IMR-90 (cell line): ENCODE measurements around the gene ADAMTS14. TPM values are rescaled to one million over a fixed set of nuclear protein-coding genes. Genes with fewer than 3 reads are reported as not detected.

Experiments used
- ATAC-seq: fragments of 200-7000 bp; cut with Tn5 transposase; 2 replicates; pipeline ENCODE4 v1.9.1; 2020; ENCODE audit warnings: low read depth, mild to moderate bottlenecking, moderate library complexity
- BruUV-seq: library from RNA; stranded (reverse); fragments of 400-500 nt; replicated peaks from 2 replicates; lab custom pipeline; 2021; lab: Mats Ljungman, UMichigan
- CTCF ChIA-PET: fragments of 300-600 bp; formaldehyde crosslinking; extraction: SDS; loops from one replicate; lab custom pipeline; 2021; ENCODE audit warnings: antibody characterized with exemption; lab: Yijun Ruan, JAX
- POLR2A ChIA-PET: fragments of 300-600 bp; sonication (Branson Sonifier 250); formaldehyde crosslinking; loops from one replicate; lab custom pipeline; 2022; ENCODE audit warnings: antibody characterized with exemption; ENCODE audit not compliant: unreplicated experiment; lab: Charles Lee
- DNase-seq: peaks from one replicate; pipeline ENCODE4 v3.0.0; 2013
- H2AFZ ChIP-seq: replicated peaks from 2 replicates; pipeline ENCODE3; 2013; ENCODE audit warnings: low read length, mild to moderate bottlenecking; ENCODE audit not compliant: poor library complexity
- H2AK5ac ChIP-seq: 2 replicates; pipeline ENCODE4 v1.6.1; 2013; ENCODE audit warnings: low read depth, low read length, inconsistent platforms
- H2AK9ac ChIP-seq: replicated peaks from 2 replicates; pipeline ENCODE3; 2013; ENCODE audit warnings: mild to moderate bottlenecking, low read depth, low read length, moderate library complexity; ENCODE audit not compliant: poor library complexity
- H2BK120ac ChIP-seq: 2 replicates; pipeline ENCODE4 v1.6.1; 2013; ENCODE audit warnings: low read depth, low read length, inconsistent platforms
- H2BK15ac ChIP-seq: 3 replicates; pipeline ENCODE4 v1.6.1; 2013; ENCODE audit warnings: low read depth, low read length, inconsistent platforms
- H2BK20ac ChIP-seq: 2 replicates; pipeline ENCODE4 v1.6.1; 2013; ENCODE audit warnings: low read depth, mild to moderate bottlenecking, inconsistent platforms, low read length, moderate library complexity
- H2BK5ac ChIP-seq: 2 replicates; pipeline ENCODE4 v1.6.1; 2013; ENCODE audit warnings: mild to moderate bottlenecking, low read depth, low read length, inconsistent platforms; ENCODE audit not compliant: poor library complexity, severe bottlenecking
- H3K14ac ChIP-seq: replicated peaks from 2 replicates; pipeline ENCODE4 v1.6.1; 2013; ENCODE audit warnings: low read depth, low read length, inconsistent platforms
- H3K18ac ChIP-seq: 2 replicates; pipeline ENCODE4 v1.6.1; 2013; ENCODE audit warnings: low read depth, low read length, control low read depth
- H3K23ac ChIP-seq: 2 replicates; pipeline ENCODE4 v1.6.1; 2013; ENCODE audit warnings: low read depth, low read length, inconsistent platforms
- H3K27ac ChIP-seq: 2 replicates; pipeline ENCODE4 v1.5.1; 2013; ENCODE audit warnings: mild to moderate bottlenecking, control low read depth, low read length; ENCODE audit not compliant: insufficient read depth
- H3K27me3 ChIP-seq: 2 replicates; pipeline ENCODE4 v1.6.1; 2013; ENCODE audit warnings: low read length; ENCODE audit not compliant: control insufficient read depth, insufficient read depth
- H3K36me3 ChIP-seq: 2 replicates; pipeline ENCODE4 v1.6.1; 2013; ENCODE audit warnings: low read length, mixed read lengths; ENCODE audit not compliant: control insufficient read depth, insufficient read depth
- H3K4ac ChIP-seq: 2 replicates; pipeline ENCODE4 v1.6.1; 2013; ENCODE audit warnings: low read depth, low read length, inconsistent platforms
- H3K4me1 ChIP-seq: 2 replicates; pipeline ENCODE4 v1.6.1; 2013; ENCODE audit warnings: low read length, mixed read lengths; ENCODE audit not compliant: control insufficient read depth, insufficient read depth
- H3K4me2 ChIP-seq: 2 replicates; pipeline ENCODE4 v1.6.1; 2013; ENCODE audit warnings: low read depth, mild to moderate bottlenecking, control low read depth, low read length, moderate library complexity
- H3K4me3 ChIP-seq: 2 replicates; pipeline ENCODE4 v1.5.1; 2013; ENCODE audit warnings: low read depth, mild to moderate bottlenecking, control low read depth, low read length, moderate library complexity; ENCODE audit not compliant: insufficient read depth
- H3K56ac ChIP-seq: 2 replicates; pipeline ENCODE4 v1.6.1; 2013; ENCODE audit warnings: low read length, inconsistent platforms; ENCODE audit not compliant: insufficient read depth; ENCODE audit errors: extremely low read depth
- H3K79me1 ChIP-seq, 2 experiments: 2 replicates each; pipeline ENCODE4 v1.6.1; 2013; ENCODE audit warnings: low read length in 2 of 2, inconsistent platforms in 1 of 2, low read depth in 1 of 2
- H3K9ac ChIP-seq: 2 replicates; pipeline ENCODE4 v1.6.1; 2013; ENCODE audit warnings: low read depth, low read length, control low read depth
- H3K9me1 ChIP-seq: 2 replicates; pipeline ENCODE4 v1.6.1; 2013; ENCODE audit warnings: low read length, inconsistent platforms; ENCODE audit not compliant: insufficient read depth
- H3K9me3 ChIP-seq: 2 replicates; pipeline ENCODE4 v1.6.1; 2013; ENCODE audit warnings: low read length; ENCODE audit not compliant: control insufficient read depth, insufficient read depth
- H4K20me1 ChIP-seq: 2 replicates; pipeline ENCODE4 v1.6.1; 2013; ENCODE audit warnings: low read length, inconsistent platforms; ENCODE audit not compliant: insufficient read depth
- H4K5ac ChIP-seq: 2 replicates; pipeline ENCODE4 v1.6.1; 2013; ENCODE audit warnings: mild to moderate bottlenecking, low read depth, low read length, control low read depth
- H4K8ac ChIP-seq, 2 experiments: 2 replicates each; pipeline ENCODE4 v1.6.1; 2013; ENCODE audit warnings: low read depth in 2 of 2, low read length in 2 of 2, control low read depth in 1 of 2, inconsistent platforms in 1 of 2
- H4K91ac ChIP-seq: 2 replicates; pipeline ENCODE4 v1.6.1; 2013; ENCODE audit warnings: low read depth, low read length, inconsistent platforms; ENCODE audit not compliant: insufficient read depth
- BHLHE40 ChIP-seq: fragments of 150-350 bp; IDR thresholded peaks from 2 replicates; pipeline ENCODE4 v1.6.1; 2016; ENCODE audit warnings: mild to moderate bottlenecking, low read depth, low read length
- CEBPB ChIP-seq: IDR thresholded peaks from 2 replicates; pipeline ENCODE4 v1.6.1; 2012; ENCODE audit warnings: low read depth, low read length, improper control_type of control experiment
- CHD1 ChIP-seq: IDR thresholded peaks from 2 replicates; pipeline ENCODE4 v1.6.1; 2012; ENCODE audit warnings: low read depth, low read length, improper control_type of control experiment
- CTCF ChIP-seq: conservative IDR thresholded peaks from 2 replicates; pipeline ENCODE4 v1.5.1; 2012; ENCODE audit warnings: mild to moderate bottlenecking, low read depth, low read length, improper control_type of control experiment
- ELK1 ChIP-seq: fragments of 150-350 bp; IDR thresholded peaks from 2 replicates; pipeline ENCODE4 v1.6.1; 2016; ENCODE audit warnings: low read depth, mild to moderate bottlenecking, low read length, moderate library complexity, borderline replicate concordance
- FOS ChIP-seq: fragments of 150-350 bp; IDR thresholded peaks from 2 replicates; pipeline ENCODE4 v1.6.1; 2016; ENCODE audit warnings: low read depth, low read length
- MAFK ChIP-seq: IDR thresholded peaks from 2 replicates; pipeline ENCODE4 v1.6.1; 2012; ENCODE audit warnings: low read depth, low read length, improper control_type of control experiment
- MAZ ChIP-seq: IDR thresholded peaks from 2 replicates; pipeline ENCODE4 v1.6.1; 2012; ENCODE audit warnings: low read depth, mild to moderate bottlenecking, low read length, improper control_type of control experiment, moderate library complexity, borderline replicate concordance
- MXI1 ChIP-seq: IDR thresholded peaks from 2 replicates; pipeline ENCODE4 v1.6.1; 2012; ENCODE audit warnings: low read depth, mild to moderate bottlenecking, low read length, moderate library complexity, borderline replicate concordance
- NFE2L2 ChIP-seq: fragments of 150-350 bp; IDR thresholded peaks from 2 replicates; pipeline ENCODE4 v1.6.1; 2016; ENCODE audit warnings: low read depth, mild to moderate bottlenecking, low read length
- POLR2A ChIP-seq: IDR thresholded peaks from 2 replicates; pipeline ENCODE4 v1.6.1; 2012; ENCODE audit warnings: mild to moderate bottlenecking, low read depth, low read length
- RAD21 ChIP-seq: IDR thresholded peaks from 2 replicates; pipeline ENCODE4 v1.6.1; 2012; ENCODE audit warnings: low read length, improper control_type of control experiment
- RCOR1 ChIP-seq: IDR thresholded peaks from 2 replicates; pipeline ENCODE4 v1.6.1; 2012; ENCODE audit warnings: mild to moderate bottlenecking, low read length, improper control_type of control experiment; ENCODE audit not compliant: insufficient replicate concordance
- RFX5 ChIP-seq: IDR thresholded peaks from 2 replicates; pipeline ENCODE4 v1.8.0; 2012; ENCODE audit warnings: low read depth, mild to moderate bottlenecking, low read length, moderate library complexity
- SMC3 ChIP-seq: fragments of 150-350 bp; IDR thresholded peaks from 2 replicates; pipeline ENCODE4 v1.6.1; 2016; ENCODE audit warnings: low read depth, mild to moderate bottlenecking, antibody characterized with exemption, low read length, moderate library complexity
- USF2 ChIP-seq: fragments of 150-350 bp; IDR thresholded peaks from 2 replicates; pipeline ENCODE4 v1.6.1; 2017; ENCODE audit warnings: mild to moderate bottlenecking, antibody characterized with exemption, low read length, low read depth
- WGBS, 2 experiments: methylation state at CpG; one replicate each; pipeline versions ENCODE4 v1.1.5 to v1.1.7; 2013; ENCODE audit warnings: missing lambda C conversion rate in 2 of 2; ENCODE audit not compliant: insufficient read length in 1 of 2; ENCODE audit errors: extremely low coverage in 2 of 2; 5-methylcytosine and 5-hydroxymethylcytosine counted together
- dilution Hi-C: fragments of 300-500 bp; cut with HindIII; formaldehyde crosslinking; loops from one replicate; pipeline ENCODE4 v1.14.3; 2018; ENCODE audit warnings: low sequenced_read_pairs; ENCODE audit not compliant: unreplicated experiment
- in situ Hi-C: fragments of 300-500 bp; cut with MboI; formaldehyde crosslinking; loops from 3 replicates; pipeline ENCODE4 v1.14.3; 2019; ENCODE audit warnings: low sequenced_read_pairs, inconsistent platforms, mixed read lengths
- intact Hi-C: fragments of 100-400 bp; cut with micrococcal nuclease; formaldehyde crosslinking; loops from 2 replicates; pipeline ENCODE4 v1.10.0; 2022
- polyA plus RNA-seq, 3 experiments: library from polyadenylated mRNA; depleted of rRNA; stranded (reverse); fragments of >200 nt; gene quantifications; 2 replicates each; pipeline ENCODE4 v1.2.3, GENCODE V29; 2012; ENCODE audit warnings: low replicate concordance in 1 of 3
- total RNA-seq: library from RNA; depleted of rRNA; stranded (reverse); fragments of >200 nt; gene quantifications from 2 replicates; pipeline ENCODE4 v1.2.3, GENCODE V29; 2012

ADAMTS14 gene
- total and polyA plus RNA-seq, 2 of the 4 experiments (the other 2 are of a cell fraction), result under 0.01 to 0.31 TPM

GRCh38 chr10:70648427-70648826, 23.9 kb upstream of the ADAMTS14 start:
- Histone ChIP-seq H3K4ac (no peak overlapping the region), H3K79me1 (no peaks in the 10 kb centered on the region), H2AK5ac (no peak overlapping the region), H3K4me3 (no peak overlapping the region), H2BK15ac (no peak overlapping the region), H3K18ac (no peak overlapping the region), H3K36me3 (no peaks in the 10 kb centered on the region), H2AK9ac (no peak overlapping the region), H4K8ac (no peak overlapping the region), H3K4me2 (no peak overlapping the region), H4K20me1 (no peaks in the 10 kb centered on the region), H3K9me1 (peaks cover under 1% of the 10 kb centered on the region; the same call in 1 of the 2 replicates), H3K9ac (no peak overlapping the region), H3K23ac (no peak overlapping the region), H2BK20ac (no peak overlapping the region), H3K4me1 (peaks cover 5% of the 10 kb centered on the region), H2BK5ac (no peak overlapping the region), H3K14ac (no peak overlapping the region), H4K91ac (no peak overlapping the region), H3K9me3 (peaks cover 7% of the 10 kb centered on the region), H2BK120ac (no peak overlapping the region), H4K5ac (no peak overlapping the region), H3K27me3 (peaks cover 3% of the 10 kb centered on the region; the same call in 1 of the 2 replicates), H3K27ac (no peak overlapping the region), H2AFZ (no peak overlapping the region), H3K56ac (no peak overlapping the region)
- intact Hi-C loops (no loop called here), in situ Hi-C loops (no loop called here), dilution Hi-C loops (no loop called here)
- DNase-seq (no peak), ATAC-seq (no peak)
- no TSS peak for BruUV-seq
- ChIA-PET CTCF (no interaction called here), POLR2A (no interaction called here)
- WGBS, 2 experiments, result 80% methylated on average over 1 of the region's 3 CpGs; no CpG with 5 or more reads in 1 of the 2 experiments
- TF ChIP-seq RAD21 (no peak), POLR2A (no peak), USF2 (no peak), SMC3 (no peak), MXI1 (no peak), RFX5 (no peak), CHD1 (no peak), BHLHE40 (no peak), NFE2L2 (no peak), ELK1 (no peak), MAZ (no peak), CTCF (no peak), CEBPB (no peak), FOS (no peak), RCOR1 (no peak), MAFK (no peak)
